ENCODE results near the gene DSTYK. TPM values are rescaled to one million over a fixed set of nuclear protein-coding genes. Genes with fewer than 3 reads are reported as not detected.

Gene DSTYK
- total RNA-seq, 1 donor from 2014 or later: 13.0 TPM

DNA sequence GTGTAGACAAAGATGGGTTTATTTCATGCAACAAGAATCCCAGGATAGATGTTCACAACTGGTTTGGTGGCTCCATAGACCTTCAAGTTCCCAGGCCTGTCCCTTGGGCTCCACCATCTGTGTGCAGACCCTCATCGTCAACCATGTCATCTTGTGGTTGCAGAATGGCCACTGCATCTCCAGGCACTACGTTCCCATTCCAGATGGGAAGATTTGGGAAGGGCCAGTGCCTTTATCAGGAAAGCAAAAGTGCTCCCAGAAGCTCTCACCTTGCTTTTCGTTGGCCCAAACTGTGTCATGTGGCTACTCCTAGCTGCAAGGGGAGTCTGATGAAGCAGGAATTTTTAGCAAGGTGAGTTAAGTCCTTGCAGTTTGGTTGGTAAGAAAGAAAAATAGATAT is 29.1 kb upstream of the DSTYK start:
- Histone ChIP-seq H3K9me3 (ENCODE audit: low read depth) (no peaks in the 10 kb centered on the region), H4K20me1 (ENCODE audit: low read depth) (peaks cover 6% of the 10 kb centered on the region), H3K27ac (no peak overlapping the region), H3K4me1 (no peaks in the 10 kb centered on the region), H3F3A (ENCODE audit: low read depth) (no peaks in the 10 kb centered on the region), H3K9ac (no peak overlapping the region), H3K4me2 (no peak overlapping the region), H3K27me3 (no peaks in the 10 kb centered on the region), H2AFZ (replicated peaks) (no peak overlapping the region), H3K79me2 (ENCODE audit: low read depth) (no peaks in the 10 kb centered on the region), H3K4me3 (no peak overlapping the region), H3K36me3 (no peaks in the 10 kb centered on the region)
- H3K4me1 Mint-ChIP-seq: peaks cover 7% of the 10 kb centered on the region
- H3K4me3 Mint-ChIP-seq: no peak overlapping the region
- H3K36me3 Mint-ChIP-seq: peaks cover 6% of the 10 kb centered on the region
- DNase-seq (ENCODE audit: low spot score): no peak
- H3K27me3 Mint-ChIP-seq (ENCODE audit: insufficient read depth, low read depth): peaks cover 3% of the 10 kb centered on the region
- TF ChIP-seq EZH2phosphoT487 (IDR thresholded peaks at IDR 0.05): no peak
- no peak for TF ChIP-seq CTCF (IDR thresholded peaks at IDR 0.05)
- no peak for TF ChIP-seq EZH2 (IDR thresholded peaks at IDR 0.05)
- H3K27ac Mint-ChIP-seq: no peak overlapping the region
- no peaks in the 10 kb centered on the region for H3K9me3 Mint-ChIP-seq

DNA sequence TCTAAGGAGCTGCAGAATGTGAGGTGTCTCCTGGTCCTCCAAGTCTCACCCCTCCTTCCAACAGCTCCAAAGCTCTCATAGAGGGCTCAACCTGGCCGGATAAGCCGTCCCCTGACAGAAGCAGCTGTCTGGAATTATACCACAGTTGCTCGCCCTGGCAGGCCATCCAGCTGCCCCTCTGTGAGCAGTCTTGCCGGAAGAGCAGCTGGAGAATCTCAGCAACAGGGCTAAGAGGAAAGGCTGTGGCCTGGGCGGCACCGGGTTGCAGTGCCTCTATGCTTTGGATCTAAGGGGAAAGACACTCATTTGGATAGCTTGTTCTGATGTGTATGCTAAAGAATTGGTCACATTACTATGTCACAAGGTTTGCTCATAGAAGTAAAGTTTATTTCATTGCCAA is 28.6 kb upstream of the DSTYK start:
- no peaks in the 10 kb centered on the region for H3K79me2 ChIP-seq (ENCODE audit: low read depth)
- no peaks in the 10 kb centered on the region for H3K36me3 ChIP-seq
- no peaks in the 10 kb centered on the region for H3K4me1 ChIP-seq
- no peak overlapping the region for H3K9ac ChIP-seq
- H3K36me3 Mint-ChIP-seq: peaks cover 6% of the 10 kb centered on the region
- H3K27ac ChIP-seq: no peak overlapping the region
- no peaks in the 10 kb centered on the region for H3K9me3 ChIP-seq (ENCODE audit: low read depth)
- H3K27ac Mint-ChIP-seq: no peak overlapping the region
- no peaks in the 10 kb centered on the region for H3K27me3 ChIP-seq
- H3K4me3 Mint-ChIP-seq: no peak overlapping the region
- H3F3A ChIP-seq (ENCODE audit: low read depth): no peaks in the 10 kb centered on the region
- no peak for TF ChIP-seq EZH2 (IDR thresholded peaks at IDR 0.05)
- TF ChIP-seq CTCF (IDR thresholded peaks at IDR 0.05): no peak
- TF ChIP-seq EZH2phosphoT487 (IDR thresholded peaks at IDR 0.05): no peak
- peaks cover 6% of the 10 kb centered on the region for H4K20me1 ChIP-seq (ENCODE audit: low read depth)
- no peak overlapping the region for H3K4me3 ChIP-seq
- no peaks in the 10 kb centered on the region for H3K9me3 Mint-ChIP-seq
- peaks cover 7% of the 10 kb centered on the region for H3K4me1 Mint-ChIP-seq
- no peak overlapping the region for H3K4me2 ChIP-seq
- DNase-seq (ENCODE audit: low spot score): no peak
- peaks cover 3% of the 10 kb centered on the region for H3K27me3 Mint-ChIP-seq (ENCODE audit: insufficient read depth, low read depth)
- H2AFZ ChIP-seq (replicated peaks): no peak overlapping the region

DNA sequence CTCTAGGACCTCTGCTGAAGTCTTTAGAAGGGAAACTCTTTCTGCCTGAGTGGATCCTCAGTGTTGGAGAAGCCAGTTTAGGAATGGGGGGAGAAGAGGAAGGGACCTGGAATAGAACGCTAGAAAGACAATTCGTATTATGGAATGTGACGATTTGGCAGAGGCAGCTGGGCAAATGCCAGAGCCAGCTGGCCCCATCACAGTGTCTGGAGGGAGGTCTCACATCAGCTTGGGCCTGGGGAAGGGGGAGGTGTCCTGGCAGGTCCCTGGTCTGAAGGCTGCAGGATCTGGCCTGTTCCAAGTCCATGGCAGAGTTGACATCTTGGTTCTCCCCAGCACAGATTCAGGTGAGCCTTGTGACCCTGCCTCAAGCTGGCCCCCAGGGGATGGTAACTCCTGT is 27.6 kb upstream of the DSTYK start:
- Mint-ChIP-seq H3K4me3 (no peak overlapping the region), H3K27me3 (ENCODE audit: insufficient read depth, low read depth) (peaks cover 3% of the 10 kb centered on the region), H3K4me1 (peaks cover 10% of the 10 kb centered on the region), H3K27ac (no peak overlapping the region), H3K36me3 (peaks cover 8% of the 10 kb centered on the region), H3K9me3 (no peaks in the 10 kb centered on the region)
- no peaks in the 10 kb centered on the region for H3K27me3 ChIP-seq
- no peak for TF ChIP-seq EZH2phosphoT487 (IDR thresholded peaks at IDR 0.05)
- TF ChIP-seq EZH2 (IDR thresholded peaks at IDR 0.05): no peak
- H3K4me3 ChIP-seq: no peak overlapping the region
- H3K4me2 ChIP-seq: no peak overlapping the region
- no peaks in the 10 kb centered on the region for H3K9me3 ChIP-seq (ENCODE audit: low read depth)
- no peaks in the 10 kb centered on the region for H4K20me1 ChIP-seq (ENCODE audit: low read depth)
- no peak overlapping the region for H2AFZ ChIP-seq (replicated peaks)
- H3K9ac ChIP-seq: no peak overlapping the region
- no peaks in the 10 kb centered on the region for H3K36me3 ChIP-seq
- H3K27ac ChIP-seq: no peak overlapping the region
- H3K79me2 ChIP-seq (ENCODE audit: low read depth): no peaks in the 10 kb centered on the region
- no peaks in the 10 kb centered on the region for H3F3A ChIP-seq (ENCODE audit: low read depth)
- DNase-seq (ENCODE audit: low spot score): no peak
- H3K4me1 ChIP-seq: no peaks in the 10 kb centered on the region

- H3K4me2 ChIP-seq: no peak overlapping the region
Observed at GRCh38 chr1:205237526-205238484, 26.3 kb upstream of the DSTYK start.

More at GRCh38 chr1:205237526-205238484, 26.3 kb upstream of the DSTYK start:
- TF ChIP-seq EZH2 (IDR thresholded peaks at IDR 0.05) (no peak), CTCF (IDR thresholded peaks at IDR 0.05) (no peak)
- Mint-ChIP-seq H3K9me3 (no peaks in the 10 kb centered on the region), H3K4me1 (peaks cover 10% of the 10 kb centered on the region), H3K27ac (no peak overlapping the region), H3K4me3 (no peak overlapping the region), H3K36me3 (peaks cover 8% of the 10 kb centered on the region), H3K27me3 (ENCODE audit: insufficient read depth, low read depth) (no peaks in the 10 kb centered on the region)
- H3K36me3 ChIP-seq: no peaks in the 10 kb centered on the region
- H3F3A ChIP-seq (ENCODE audit: low read depth): no peaks in the 10 kb centered on the region
- H3K4me1 ChIP-seq: no peaks in the 10 kb centered on the region
- H3K27ac ChIP-seq: no peak overlapping the region
- no peak overlapping the region for H2AFZ ChIP-seq (replicated peaks)
- DNase-seq (ENCODE audit: low spot score): no peak
- no peaks in the 10 kb centered on the region for H4K20me1 ChIP-seq (ENCODE audit: low read depth)
- H3K27me3 ChIP-seq: no peaks in the 10 kb centered on the region
- no peaks in the 10 kb centered on the region for H3K79me2 ChIP-seq (ENCODE audit: low read depth)
- no peak overlapping the region for H3K4me3 ChIP-seq
- H3K9ac ChIP-seq: no peak overlapping the region
- H3K9me3 ChIP-seq (ENCODE audit: low read depth): no peaks in the 10 kb centered on the region

Data from neural progenitor cell (in vitro differentiated cells).